ENCODE data around the gene TLK1.
"Not testable (repeated sequence)": the region's sequence is repeated elsewhere in the genome, so short reads cannot be mapped to it uniquely, and the experiment has no call there.

The TLK1 gene

DNA sequence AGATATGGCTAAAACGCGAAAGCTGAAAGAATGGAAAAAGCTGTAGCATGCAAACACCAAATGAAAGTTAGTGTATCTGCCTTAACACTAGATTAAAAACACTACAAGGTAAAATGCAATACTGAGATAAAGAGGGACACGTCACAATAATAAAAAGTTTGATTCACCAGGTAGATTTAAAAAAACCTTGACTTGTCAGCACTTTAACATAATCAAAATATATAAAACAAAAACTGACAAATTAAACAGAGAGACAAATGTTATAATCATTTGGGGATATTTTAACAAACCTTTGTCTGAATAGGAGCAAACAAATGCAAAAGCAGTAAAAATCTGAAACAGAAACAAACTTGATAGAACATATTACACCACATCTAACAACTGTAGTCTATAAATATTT is 18.3 kb downstream of the TLK1 start:
- DNase-seq (ENCODE audit: low spot score): no peak

DNA sequence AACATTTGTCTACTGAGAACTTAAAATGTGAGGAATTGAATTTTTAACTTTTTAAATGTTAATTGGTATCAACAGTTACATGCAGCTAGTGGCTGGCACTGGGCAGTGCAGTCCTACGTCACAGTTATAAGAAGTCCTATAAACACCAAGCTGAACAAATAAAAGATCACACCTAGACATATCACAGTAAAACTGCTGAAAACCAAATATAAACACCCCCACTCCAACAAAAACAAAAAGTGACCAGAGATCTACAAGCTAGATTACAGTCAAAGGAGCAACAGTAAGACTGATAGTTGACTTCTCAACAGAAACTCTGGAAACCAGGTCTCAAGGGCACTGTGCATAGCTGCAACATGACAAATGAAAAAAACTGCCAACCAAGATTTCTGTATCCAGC is 19.4 kb downstream of the TLK1 start:
- DNase-seq (ENCODE audit: low spot score): no peak

DNA sequence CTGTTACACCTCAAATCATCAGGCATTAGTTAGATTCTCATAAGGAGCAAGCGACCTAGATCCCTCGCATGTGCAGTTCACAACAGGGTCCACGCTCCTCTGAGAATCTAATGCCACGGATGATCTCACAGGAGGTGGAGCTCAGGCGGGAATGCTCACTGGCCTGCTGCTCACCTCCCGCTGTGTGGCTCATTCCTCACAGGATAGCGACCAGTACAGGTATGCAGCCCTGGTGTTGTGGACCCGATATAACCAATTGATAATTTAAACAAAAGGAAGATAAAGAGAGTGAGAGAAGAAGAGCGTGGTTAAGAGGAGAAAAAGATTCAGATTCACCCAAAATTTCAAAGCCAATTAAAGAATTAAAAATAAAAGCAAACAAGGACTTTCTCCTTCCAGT is 20.8 kb downstream of the TLK1 start:
- DNase-seq (ENCODE audit: low spot score): no peak

DNA sequence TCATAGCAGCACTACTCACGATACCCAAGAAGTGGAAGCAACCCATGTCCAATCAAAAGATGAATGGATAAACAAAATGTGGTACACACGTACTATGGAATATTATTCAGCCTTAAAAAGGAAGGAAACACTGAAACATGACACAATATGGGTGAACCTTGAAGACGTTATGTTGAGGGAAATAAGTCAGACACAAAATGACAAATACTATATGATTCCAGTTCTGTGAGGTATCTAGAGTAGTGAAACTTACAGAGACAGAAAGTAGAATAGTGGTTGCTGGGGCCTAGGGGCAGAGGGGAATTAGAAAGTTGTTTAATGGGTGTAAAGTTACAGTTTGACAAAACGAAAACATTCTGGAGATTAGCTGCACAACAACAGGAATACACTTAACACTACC is 24.7 kb downstream of the TLK1 start:
- DNase-seq (ENCODE audit: low spot score): no peak

DNA sequence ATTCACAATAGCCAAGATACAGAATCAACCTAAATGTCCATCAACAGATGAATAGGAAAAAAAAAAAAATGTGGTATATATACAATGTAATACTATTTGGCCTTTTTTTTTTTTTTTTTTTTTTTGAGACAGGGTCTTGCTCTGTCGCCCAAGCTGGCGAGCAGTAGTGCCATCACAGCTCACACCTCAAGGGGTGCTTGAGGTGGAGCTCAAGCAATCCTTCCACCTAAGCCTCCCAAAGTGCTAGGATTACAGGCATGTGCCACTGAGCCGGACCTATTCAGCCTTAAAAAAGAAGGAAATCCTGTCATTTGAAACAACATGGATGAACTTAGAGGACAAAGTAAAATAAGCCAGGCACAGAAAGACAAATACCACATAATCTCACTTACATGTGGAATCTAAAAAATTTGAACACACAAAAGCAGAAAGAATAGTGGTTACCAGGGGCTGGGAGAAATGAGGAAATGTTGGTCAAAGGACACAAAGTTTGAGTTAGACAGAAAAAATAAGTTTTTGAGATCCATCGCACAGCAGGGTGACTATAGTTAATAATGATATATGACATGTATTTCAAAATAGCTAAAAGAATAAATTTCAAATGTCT is 26.0 kb downstream of the TLK1 start:
- DNase-seq (ENCODE audit: low spot score): no peak

DNA sequence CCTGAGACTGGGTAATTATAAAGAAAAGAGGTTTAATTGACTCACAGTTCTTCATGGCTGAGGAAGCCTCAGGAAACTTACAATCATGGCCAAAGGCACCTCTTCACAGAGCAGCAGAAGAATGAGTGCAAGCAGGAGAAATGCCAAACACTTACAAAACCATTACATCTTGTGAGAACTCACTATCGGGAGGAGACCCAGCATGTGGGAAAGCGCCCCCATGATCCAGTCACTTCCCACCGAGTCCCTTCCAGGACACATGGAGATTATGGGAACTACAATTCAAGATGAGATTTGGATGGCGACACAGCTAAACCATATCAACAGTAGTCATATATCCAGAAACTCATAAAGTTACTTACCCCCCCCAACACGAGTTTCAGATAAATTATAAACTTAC is 28.6 kb downstream of the TLK1 start:
- no peak for DNase-seq (ENCODE audit: low spot score)

DNA sequence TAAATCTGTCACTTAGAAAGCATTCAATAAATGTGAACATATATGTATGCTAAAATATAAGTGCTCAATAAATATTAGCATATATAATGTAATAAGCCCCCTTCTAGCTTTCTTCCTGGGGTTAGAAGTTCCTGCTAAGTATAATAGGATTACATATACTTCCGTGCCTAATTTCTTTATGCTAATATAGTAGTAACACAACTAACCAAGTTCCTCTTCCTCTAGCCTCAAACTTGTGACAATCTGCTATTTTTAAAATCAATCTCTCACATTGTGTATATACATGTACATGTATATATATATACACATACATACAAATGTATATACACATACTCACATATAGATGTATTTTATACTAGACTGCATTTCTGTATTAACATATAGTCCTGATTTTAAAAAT is 32.2 kb downstream of the TLK1 start:
- DNase-seq (ENCODE audit: low spot score): no peak

DNA sequence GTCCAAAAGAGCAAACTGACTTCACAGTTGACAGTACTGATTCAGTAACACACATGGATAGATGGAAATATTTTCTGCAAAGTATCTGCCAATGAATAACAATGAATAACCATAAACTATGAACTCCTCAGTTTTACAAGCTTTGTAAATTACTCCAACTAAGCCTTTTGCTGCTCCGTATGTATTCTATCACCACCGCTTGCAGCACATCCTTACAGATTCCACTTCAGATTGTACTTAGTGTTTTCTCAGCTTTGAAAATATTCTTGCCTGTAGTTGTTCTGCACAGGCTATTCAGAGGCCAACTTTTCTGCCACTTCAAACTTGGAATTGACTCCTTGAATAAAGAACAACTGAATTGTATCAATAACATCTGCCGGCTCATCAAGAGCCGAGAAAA is 36.2 kb downstream of the TLK1 start:
- peak; percentile 6 for DNase-seq (ENCODE audit: low spot score)

DNA sequence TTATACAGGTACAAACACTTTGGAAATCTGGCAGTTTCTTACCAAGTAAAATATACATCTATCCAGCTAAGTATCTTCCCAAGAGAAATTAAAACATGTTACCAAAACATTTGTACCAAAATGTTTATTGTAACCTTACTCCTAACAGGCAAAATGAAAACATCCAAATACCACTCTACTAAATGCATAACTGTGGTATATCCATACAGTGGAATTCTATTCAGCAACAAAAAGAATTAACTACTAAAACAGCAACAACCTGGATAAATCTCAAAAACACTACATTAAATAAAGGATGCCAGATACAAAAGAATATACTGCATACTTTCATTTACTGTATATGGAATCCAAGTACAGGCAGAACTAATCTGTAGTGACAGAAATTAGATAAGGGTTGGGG is 51.1 kb downstream of the TLK1 start:
- no peak for DNase-seq (ENCODE audit: low spot score)

DNA sequence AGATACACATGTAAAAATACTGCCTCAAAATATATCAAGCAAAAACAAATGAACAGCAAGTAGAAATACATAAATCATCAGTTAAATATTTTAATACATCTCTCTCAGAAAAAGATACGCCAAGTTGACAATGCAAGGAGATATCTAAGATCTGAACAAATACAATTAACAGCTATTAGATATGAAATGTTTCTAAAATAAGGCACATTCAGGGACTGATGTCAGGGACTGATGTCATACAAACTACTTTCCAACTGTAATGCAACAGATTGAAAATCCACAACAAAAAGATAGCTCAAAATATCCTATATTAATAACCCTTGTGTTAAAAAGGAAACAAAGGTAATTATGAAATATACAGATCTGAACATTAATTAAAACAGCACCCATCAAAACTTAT is 51.7 kb downstream of the TLK1 start:
- no peak for DNase-seq (ENCODE audit: low spot score)

DNA sequence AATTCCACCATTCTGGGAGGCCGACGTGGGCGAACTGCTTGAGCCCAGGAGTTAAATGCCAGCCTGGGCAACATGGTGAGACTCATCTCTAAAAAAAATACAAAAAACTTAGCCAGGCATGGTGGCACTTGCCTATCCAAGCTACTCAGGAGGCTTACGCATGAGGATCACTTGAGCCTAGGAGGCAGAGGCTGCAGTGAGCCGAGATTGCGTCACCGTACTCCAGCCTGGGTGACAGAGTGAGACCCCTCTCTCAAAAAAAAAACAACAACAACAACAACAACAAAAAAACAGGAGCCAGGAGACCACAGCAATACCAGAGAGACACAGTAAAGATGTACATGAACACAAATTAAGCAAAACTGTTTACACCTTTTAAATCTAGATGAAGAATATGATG is 52.9 kb downstream of the TLK1 start:
- DNase-seq (ENCODE audit: low spot score): no peak

DNA sequence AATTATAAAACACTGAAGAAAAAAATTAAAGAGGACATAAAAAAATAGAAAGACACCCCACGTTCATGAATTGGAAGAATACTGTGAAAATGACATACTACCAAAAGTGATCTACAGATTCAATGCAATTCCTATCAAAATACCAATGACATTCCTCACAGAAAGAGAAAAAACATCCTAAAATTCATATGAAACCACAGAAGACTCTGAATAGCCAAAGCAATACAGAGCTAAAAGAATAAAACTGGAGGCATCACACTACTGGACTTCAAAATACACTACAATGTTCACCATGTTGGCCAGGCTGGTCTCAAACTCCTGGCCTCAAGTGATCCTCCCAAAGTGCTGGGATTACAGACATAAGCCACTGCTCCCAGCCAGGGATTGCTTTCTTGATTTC is 56.3 kb downstream of the TLK1 start:
- DNase-seq (ENCODE audit: low spot score): no peak

DNA sequence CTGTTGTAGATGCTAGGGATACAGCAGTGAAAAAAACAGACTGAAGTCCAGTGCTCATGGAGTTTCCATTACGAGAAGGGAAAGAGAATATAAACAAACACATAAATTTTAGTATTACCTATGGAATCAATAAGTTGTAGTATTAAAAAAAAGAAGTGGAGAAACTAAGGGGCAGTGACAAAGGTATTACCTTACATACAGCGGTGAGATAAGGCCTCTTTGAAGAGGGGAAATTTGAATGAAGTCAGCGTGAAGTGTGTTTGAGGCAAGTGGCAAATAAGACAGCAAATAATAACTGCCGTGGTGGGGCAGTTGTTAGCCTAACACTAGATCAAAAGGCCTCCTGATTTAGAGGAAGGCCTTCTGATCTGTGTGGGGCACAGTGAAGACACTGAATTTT is 57.9 kb downstream of the TLK1 start:
- no peak for DNase-seq (ENCODE audit: low spot score)

DNA sequence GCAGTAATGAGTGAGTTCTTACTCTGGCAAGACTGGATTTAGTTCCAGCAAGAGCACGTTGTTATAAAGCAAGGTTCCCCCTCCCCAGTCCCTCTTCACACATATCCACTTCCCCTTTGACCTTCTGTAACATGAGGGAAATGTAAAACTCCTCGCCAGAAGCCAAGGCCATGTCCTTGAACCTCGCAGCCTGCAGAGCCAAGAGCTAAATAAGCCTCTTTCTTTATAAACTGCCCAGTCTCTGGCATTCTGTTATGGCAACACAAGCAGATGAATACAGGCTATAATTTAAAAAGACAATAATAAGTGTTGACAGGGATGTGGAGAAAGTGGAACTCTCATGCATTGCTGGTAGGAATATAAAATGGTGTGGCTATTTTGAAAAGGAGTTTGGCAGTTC is 60.3 kb downstream of the TLK1 start:
- no peak for DNase-seq (ENCODE audit: low spot score)

DNA sequence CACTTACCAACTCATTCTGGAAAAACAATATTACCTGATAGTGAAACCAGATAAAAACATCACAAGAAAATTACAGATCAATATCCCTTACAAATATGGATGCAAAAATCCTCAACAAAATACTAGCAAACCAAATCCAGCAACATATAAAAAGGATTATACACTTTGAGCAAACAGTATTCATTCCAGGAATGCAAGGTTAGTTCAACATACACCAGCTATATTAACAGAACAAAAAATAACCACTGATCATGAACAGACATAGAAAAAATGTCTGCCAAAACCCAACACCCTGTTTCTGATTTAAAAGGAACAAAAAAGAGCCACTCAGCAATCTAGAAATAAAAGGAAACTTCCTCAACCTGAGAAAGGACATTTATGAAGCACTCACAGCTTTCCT is 62.1 kb downstream of the TLK1 start:
- DNase-seq (ENCODE audit: low spot score): no peak

DNA sequence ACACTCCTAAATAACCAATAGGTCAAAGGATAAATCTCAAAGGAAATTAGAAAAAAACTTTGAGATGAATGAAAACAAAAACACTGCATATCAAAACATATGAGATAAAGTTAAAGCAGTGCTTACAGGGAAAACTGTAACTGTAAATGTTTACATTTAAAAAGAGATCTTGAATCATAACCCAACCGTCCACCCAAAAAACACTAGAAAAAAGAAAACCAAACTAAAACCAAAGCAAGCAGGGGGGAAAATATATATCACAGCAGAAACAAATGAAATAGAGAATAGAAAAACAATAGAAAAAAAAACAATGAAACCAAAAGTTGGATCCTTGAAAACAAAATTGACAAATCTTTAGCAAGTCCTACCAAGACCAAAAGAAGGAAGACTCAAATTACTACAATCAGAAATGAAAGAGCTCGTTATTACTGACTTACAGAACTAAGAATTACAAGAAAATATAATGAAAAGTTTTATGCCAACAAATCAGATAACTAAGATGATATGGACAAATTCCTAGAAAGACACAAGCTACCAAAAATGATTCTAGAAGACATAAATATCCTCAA is 65.6 kb downstream of the TLK1 start:
- no peak for DNase-seq (ENCODE audit: low spot score)

DNA sequence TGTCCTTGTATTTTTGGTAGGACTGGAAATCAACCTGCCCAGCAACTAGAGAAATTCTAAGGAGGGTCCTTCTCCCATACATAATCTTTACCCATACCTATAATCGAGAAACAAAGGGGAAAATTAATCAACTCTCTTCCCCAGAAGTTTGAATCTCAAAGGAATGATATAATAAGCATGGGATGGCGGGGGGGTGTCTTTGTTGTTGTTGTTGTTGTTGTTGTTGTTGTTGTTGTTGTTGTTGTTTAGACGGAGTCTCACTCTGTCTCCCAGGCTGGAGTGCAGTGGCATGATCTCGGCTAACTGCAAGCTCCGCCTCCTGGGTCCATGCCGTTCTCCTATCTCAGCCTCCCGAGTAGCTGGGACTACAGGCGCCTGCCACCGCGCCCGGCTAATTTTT is 69.2 kb downstream of the TLK1 start:
- DNase-seq (ENCODE audit: low spot score): not testable (repeated sequence)

DNA sequence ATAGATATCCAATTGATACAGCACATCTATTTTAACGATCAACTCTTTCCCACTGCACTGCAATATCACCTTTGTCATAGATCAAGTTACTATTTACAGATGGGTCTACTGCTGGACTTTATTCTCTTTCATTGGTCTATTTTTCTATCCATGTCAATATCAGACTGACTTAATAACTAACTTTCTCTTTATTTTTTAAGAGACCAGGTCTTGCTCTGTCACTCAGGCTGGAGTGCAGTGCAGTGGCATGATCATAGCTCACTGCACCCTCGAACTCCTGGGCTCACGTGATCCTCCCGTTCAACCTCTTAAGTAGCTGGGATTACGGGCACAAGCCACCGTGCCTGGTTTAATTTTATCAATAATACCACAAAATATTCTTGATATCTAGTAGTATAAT is 71.2 kb downstream of the TLK1 start:
- DNase-seq (ENCODE audit: low spot score): no peak

DNA sequence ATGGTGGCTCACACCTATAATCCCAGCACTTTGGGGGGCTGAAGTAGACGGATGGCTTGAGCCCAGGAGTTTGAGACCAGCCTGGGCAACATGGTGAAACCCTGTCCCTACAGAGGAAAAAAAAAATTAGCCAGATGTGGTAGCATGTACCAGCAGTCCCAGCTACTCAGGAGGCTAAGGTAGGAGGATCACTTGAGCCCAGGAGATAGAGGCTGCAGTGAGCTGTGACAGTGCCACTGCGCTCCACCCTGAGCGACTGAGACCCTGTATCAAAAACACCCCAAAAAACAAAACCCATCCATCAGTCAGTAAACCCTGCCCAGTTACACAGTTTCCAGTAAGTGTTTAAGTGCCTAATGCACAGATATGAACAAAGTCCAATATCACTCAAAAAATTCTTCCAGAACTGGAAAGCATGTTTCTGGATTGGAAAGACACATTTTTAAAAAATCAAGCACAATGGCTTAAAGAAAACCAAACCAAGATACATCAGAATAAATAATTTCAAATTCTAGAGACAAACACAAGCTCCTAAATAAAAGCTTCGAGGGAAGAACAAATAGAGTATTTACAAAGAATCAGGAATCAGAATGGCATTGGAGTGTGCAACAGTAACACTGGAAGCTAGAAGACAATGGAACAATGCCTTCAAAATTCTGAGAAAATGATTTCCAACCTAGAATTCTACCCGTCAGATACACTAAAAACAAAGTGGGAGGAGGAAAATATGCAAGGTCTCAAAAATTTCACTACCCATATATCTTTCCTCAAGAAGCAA is 72.4 kb downstream of the TLK1 start:
- DNase-seq (ENCODE audit: low spot score): no peak

DNA sequence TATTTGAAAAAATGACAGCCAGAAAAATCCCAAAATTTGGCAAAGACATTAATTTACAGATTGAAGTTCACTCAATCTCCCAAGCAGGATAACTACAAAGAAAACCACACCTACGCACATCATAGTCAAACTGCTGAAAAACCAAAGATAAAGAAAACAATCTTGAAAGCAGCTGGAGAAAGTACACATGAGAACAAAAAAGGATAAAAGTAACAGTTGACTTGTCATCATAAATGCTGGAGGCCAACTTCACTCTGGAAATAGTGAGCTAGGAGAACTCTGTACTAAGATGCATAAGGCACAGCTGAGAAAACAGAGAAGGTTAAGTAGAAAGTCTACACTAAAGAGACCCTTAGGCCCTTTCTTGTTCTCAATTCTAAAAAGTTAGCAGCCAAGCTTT is 73.1 kb downstream of the TLK1 start:
- no peak for DNase-seq (ENCODE audit: low spot score)

DNA sequence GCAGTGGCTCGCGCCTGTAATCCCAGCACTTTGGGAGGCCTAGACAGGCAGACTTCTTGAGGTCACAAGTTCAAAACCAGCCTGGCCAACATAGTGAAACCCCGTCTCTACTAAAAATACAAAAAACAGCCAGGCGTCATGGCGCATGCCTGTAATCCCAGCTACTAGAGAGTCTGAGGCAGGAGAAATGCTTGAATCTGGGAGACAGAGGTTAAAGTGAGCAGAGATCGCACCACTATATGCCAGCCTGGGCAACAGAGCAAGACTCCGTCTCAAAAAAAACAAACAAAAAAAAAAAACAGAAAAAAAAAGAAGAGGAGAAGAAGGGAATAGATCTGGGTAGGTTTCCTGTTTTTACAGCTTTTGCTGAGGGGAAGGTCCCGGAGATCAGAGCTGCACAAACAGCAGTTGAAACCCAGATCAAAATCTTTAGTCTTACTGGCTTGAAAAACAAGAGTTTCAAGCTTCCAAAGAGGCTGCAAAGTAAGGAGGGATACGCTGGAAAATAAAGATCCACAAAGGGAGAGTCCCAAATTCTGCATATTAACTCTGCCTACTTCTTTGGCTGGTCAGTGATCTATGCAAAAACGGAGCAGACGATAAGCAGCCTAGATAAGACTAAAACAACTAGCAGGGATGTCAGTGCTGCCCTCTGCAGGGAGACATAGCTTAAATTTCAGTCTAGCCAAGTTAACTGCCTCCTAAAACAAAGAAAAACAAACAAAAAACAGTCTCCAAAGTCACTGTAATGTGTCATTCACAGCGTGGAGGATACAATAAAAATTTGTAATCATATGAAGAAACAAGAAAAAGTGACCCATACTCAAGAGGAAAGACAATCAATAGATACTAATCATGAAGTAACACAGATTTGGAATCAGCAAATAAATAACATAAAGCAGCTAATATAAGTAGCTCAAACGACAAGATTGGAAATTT is 74.1 kb downstream of the TLK1 start:
- peak; percentile 44 for DNase-seq (ENCODE audit: low spot score)

DNA sequence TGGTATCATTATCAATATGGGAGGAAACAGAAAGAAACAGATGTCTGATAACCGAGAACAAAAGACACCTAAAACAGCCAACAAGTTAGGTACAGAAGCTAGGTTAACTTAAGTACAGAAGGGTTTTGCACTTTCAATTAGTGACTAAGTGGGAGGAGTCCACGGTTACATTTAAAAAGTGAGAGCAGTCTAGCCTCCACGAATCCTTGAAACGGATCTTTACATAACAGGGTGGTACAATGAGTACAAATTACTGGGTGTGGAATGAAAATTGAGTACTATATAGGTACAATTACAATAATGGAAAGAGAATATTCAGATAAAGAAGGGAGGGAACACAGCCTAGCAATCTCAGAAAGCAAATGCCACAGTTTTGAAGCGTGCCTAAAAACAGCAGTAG is 76.6 kb downstream of the TLK1 start:
- DNase-seq (ENCODE audit: low spot score): no peak

DNA sequence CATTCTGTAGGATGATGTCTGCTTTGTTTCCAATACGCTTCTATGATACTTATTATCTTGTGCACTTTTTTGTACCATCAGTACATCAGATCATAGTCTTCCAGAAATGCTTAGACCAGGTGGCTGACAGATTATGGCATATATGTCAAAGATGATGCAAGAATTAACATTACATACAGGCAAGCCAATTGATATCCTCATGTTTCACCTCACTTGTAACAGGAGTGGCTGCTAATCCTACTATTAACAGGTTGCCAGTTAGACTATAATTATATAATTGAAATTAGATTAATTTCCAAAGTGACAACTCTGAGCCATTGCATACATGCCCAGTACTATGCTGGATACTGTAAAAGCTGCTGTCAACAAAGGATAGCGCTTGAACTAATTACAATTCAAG is 77.2 kb downstream of the TLK1 start:
- no peak for DNase-seq (ENCODE audit: low spot score)

Measured in AG20443 (cell line).